OCI-LY7 (cell line): ENCODE measurements around the gene CANT1. TPM values are rescaled to one million over a fixed set of nuclear protein-coding genes. Genes with fewer than 3 reads are reported as not detected.

Experiments used
- BruUV-seq: library from RNA; stranded (reverse); fragments of 400-500 nt; replicated peaks from 2 replicates; lab custom pipeline; 2021; lab: Mats Ljungman, UMichigan
- CTCF ChIA-PET: fragments of 300-600 bp; sonication (Branson Sonifier 250); formaldehyde crosslinking; loops from one replicate; lab custom pipeline; 2022; ENCODE audit warnings: antibody characterized with exemption; ENCODE audit not compliant: unreplicated experiment; lab: Charles Lee
- POLR2A ChIA-PET: fragments of 300-600 bp; sonication (Branson Sonifier 250); formaldehyde crosslinking; loops from one replicate; lab custom pipeline; 2022; ENCODE audit warnings: antibody characterized with exemption; lab: Charles Lee
- DNase-seq: peaks from one replicate; pipeline ENCODE4 v3.0.0-alpha.2; 2015; ENCODE audit warnings: low spot score
- H2AFZ ChIP-seq: fragments of 200-600 bp; sonication (generic), shearing (Covaris generic); 2 replicates; pipeline ENCODE4 v1.6.1; 2014; ENCODE audit warnings: mild to moderate bottlenecking, antibody characterized with exemption, low read length, moderate library complexity
- H3K27ac ChIP-seq: fragments of 200-600 bp; sonication (generic); 2 replicates; pipeline ENCODE4 v1.5.1; 2014; ENCODE audit warnings: mixed run types, low read depth, mild to moderate bottlenecking, moderate library complexity, low read length, inconsistent platforms; ENCODE audit not compliant: poor library complexity, severe bottlenecking
- H3K36me3 ChIP-seq: fragments of 200-600 bp; sonication (generic); 2 replicates; pipeline ENCODE4 v1.6.1; 2014; ENCODE audit warnings: mild to moderate bottlenecking, antibody characterized with exemption, low read length, moderate library complexity, mixed read lengths; ENCODE audit not compliant: insufficient read depth
- H3K4me1 ChIP-seq: fragments of 200-600 bp; sonication (generic); 2 replicates; pipeline ENCODE4 v1.5.1; 2014; ENCODE audit warnings: mild to moderate bottlenecking, low read length; ENCODE audit not compliant: insufficient read depth, poor library complexity, severe bottlenecking
- H3K4me2 ChIP-seq: fragments of 200-600 bp; sonication (generic); 2 replicates; pipeline ENCODE4 v1.6.1; 2014; ENCODE audit warnings: mild to moderate bottlenecking, low read length
- H3K4me3 ChIP-seq: fragments of 200-600 bp; sonication (generic); 2 replicates; pipeline ENCODE4 v1.5.1; 2014; ENCODE audit warnings: mild to moderate bottlenecking, low read depth, low read length; ENCODE audit not compliant: poor library complexity, severe bottlenecking
- H3K79me2 ChIP-seq: fragments of 200-600 bp; sonication (generic); 2 replicates; pipeline ENCODE4 v1.6.1; 2016; ENCODE audit warnings: low read depth, mild to moderate bottlenecking, low read length, moderate library complexity, mixed read lengths; ENCODE audit not compliant: insufficient read depth
- H3K9me2 ChIP-seq: fragments of 200-600 bp; sonication (generic); 2 replicates; pipeline ENCODE4 v1.6.1; 2016; ENCODE audit warnings: mild to moderate bottlenecking, low read length, mixed read lengths; ENCODE audit not compliant: insufficient read depth
- H3K9me3 ChIP-seq: fragments of 200-600 bp; sonication (generic); 2 replicates; pipeline ENCODE4 v1.6.1; 2014; ENCODE audit warnings: mild to moderate bottlenecking, mixed run types, low read length, mixed read lengths
- H4K20me1 ChIP-seq: fragments of 200-600 bp; sonication (generic); 2 replicates; pipeline ENCODE4 v1.6.1; 2014; ENCODE audit warnings: mild to moderate bottlenecking, antibody characterized with exemption, low read length, moderate library complexity, mixed read lengths; ENCODE audit not compliant: insufficient read depth
- CTCF ChIP-seq: fragments of 200-600 bp; sonication (generic); conservative IDR thresholded peaks from 2 replicates; pipeline ENCODE4 v1.5.1; 2014; ENCODE audit warnings: mild to moderate bottlenecking, antibody characterized with exemption, low read length, moderate library complexity, mixed read lengths
- EZH2phosphoT487 ChIP-seq: fragments of 200-600 bp; sonication (generic); IDR thresholded peaks from 2 replicates; pipeline ENCODE4 v1.6.1; 2018; ENCODE audit warnings: low read depth, borderline replicate concordance, mild to moderate bottlenecking, mixed run types, antibody characterized with exemption, low read length, moderate library complexity, mixed read lengths
- intact Hi-C: fragments of 100-400 bp; cut with micrococcal nuclease; formaldehyde crosslinking; loops from one replicate; pipeline ENCODE4 v1.10.0; 2022; ENCODE audit not compliant: unreplicated experiment
- total RNA-seq, 2 experiments: library from RNA; depleted of rRNA in 1 of 2; stranded (reverse); fragments of >200 nt in 1 of 2; shearing (Covaris generic) in 1 of 2; gene quantifications; 2 replicates each; pipeline ENCODE4 v1.2.3, GENCODE V29; 2014 to 2022

The CANT1 gene
- total RNA-seq, 2 experiments from 2014 or later, result 37.2 to 60.5 TPM

GRCh38 chr17:78993981-78994671 is 15.4 kb downstream of the CANT1 start:
- Histone ChIP-seq H3K4me2 (no peak overlapping the region), H3K9me2 (no peaks in the 10 kb centered on the region), H3K9me3 (no peaks in the 10 kb centered on the region), H4K20me1 (peaks cover 4% of the 10 kb centered on the region; the same call in 1 of the 2 replicates), H3K36me3 (peaks cover 92% of the 10 kb centered on the region), H3K79me2 (no peaks in the 10 kb centered on the region), H2AFZ (no peak overlapping the region), H3K4me3 (no peak overlapping the region), H3K27ac (no peak overlapping the region), H3K4me1 (no peaks in the 10 kb centered on the region)
- DNase-seq, result no peak
- intact Hi-C loops, result loop anchor here (5.0 kb wide), 1 partner anchor 48 kb away; no protein-coding TSS in a partner anchor
- BruUV-seq, result no TSS peak
- no peak for TF ChIP-seq EZH2phosphoT487
- TF ChIP-seq CTCF, result no peak
- ChIA-PET POLR2A (interaction anchor here (0.6 kb wide), 1 partner anchor 491 kb away, joined by 4 read pairs; no protein-coding TSS in a partner anchor), CTCF (no interaction called here)

DNA sequence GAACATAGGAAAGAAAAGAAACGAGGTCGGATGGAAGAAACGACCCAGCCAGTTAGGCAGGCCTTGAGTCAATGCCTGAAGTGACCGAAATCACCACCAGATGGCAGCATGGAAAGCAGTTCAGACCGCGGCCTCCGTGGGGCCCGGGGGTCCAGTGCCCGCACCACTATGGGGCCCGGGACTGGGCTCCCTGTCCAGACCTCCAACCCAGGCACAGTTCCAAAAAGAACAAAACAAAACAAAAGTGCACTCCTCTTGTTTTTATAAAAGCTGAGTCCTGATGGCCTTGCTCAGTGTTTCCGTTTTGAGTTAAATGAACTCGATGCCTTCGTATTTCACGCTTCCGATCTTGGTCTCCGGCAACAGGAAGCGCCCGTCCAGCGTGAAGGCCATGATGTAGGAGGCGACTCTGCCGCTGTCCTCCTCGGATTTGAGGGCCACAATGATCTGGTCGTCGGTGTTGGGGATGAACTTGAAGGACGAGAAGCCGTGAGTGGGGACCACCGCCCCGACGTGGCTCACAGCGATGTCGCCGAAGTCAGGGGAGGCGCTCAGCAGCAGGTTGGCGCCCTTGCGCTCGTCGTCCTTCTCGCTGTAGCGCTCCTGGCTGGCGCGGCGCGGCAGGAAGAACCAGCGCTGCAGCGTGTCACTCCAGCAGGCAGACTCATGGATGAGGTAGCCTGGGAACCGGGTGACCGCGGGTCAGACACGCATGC is 16.2 kb downstream of the CANT1 start:
- intact Hi-C loops, result loop anchor here (5.0 kb wide), 1 partner anchor 49 kb away; no protein-coding TSS in a partner anchor
- no peaks in the 10 kb centered on the region for H3K9me3 ChIP-seq
- peaks cover 88% of the 10 kb centered on the region for H3K36me3 ChIP-seq
- no peak overlapping the region for H3K4me2 ChIP-seq
- peak; percentile 96 for TF ChIP-seq CTCF
- TF ChIP-seq EZH2phosphoT487, result no peak
- DNase-seq, result peak; percentile 63
- BruUV-seq, result no TSS peak
- H3K4me1 ChIP-seq, result no peaks in the 10 kb centered on the region
- H2AFZ ChIP-seq, result no peak overlapping the region
- peaks cover 4% of the 10 kb centered on the region; the same call in 1 of the 2 replicates for H4K20me1 ChIP-seq
- H3K79me2 ChIP-seq, result no peaks in the 10 kb centered on the region
- no peak overlapping the region for H3K4me3 ChIP-seq
- no peak overlapping the region for H3K27ac ChIP-seq
- no peaks in the 10 kb centered on the region for H3K9me2 ChIP-seq
- ChIA-PET CTCF (no interaction called here), POLR2A (no interaction called here)
